Panc1 (cell line): ENCODE measurements around the gene ECI1.
A peak's percentile ranks its signal among the peaks of the same experiment; 100 is the strongest.

ENCODE experiments used
- CTCF ChIP-seq: fragments of 450-650 bp; IDR thresholded peaks from 2 replicates; pipeline ENCODE4 v1.5.1; 2017; ENCODE audit warnings: mild to moderate bottlenecking
- POLR2AphosphoS5 ChIP-seq: IDR thresholded peaks from 2 replicates; pipeline ENCODE4 v1.6.1; 2012; ENCODE audit warnings: mild to moderate bottlenecking, low read depth, low read length, moderate library complexity
- REST ChIP-seq, 2 experiments: IDR thresholded peaks; 2 replicates each; pipeline ENCODE4 v1.6.1; 2011 to 2012; ENCODE audit warnings: low read depth in 2 of 2, control low read depth in 1 of 2, low read length in 1 of 2, mild to moderate bottlenecking in 1 of 2, moderate library complexity in 1 of 2; ENCODE audit not compliant: insufficient read depth in 1 of 2
- SIN3A ChIP-seq: IDR thresholded peaks from 2 replicates; pipeline ENCODE4 v1.6.1; 2012; ENCODE audit warnings: low read depth, mild to moderate bottlenecking, low read length, moderate library complexity, borderline replicate concordance; ENCODE audit not compliant: insufficient read depth

- TF ChIP-seq CTCF (no peak), POLR2AphosphoS5 (peak; percentile 34; the same call in 1 of the 2 replicates), REST (IDR thresholded peaks at IDR 0.05; ENCODE audit: insufficient read depth in 1 of 2, low read depth in 2 of 2, low read length in 1 of 2) (no peak), SIN3A (no peak)
These were observed 8.8 kb downstream of the ECI1 start for GRCh38 chr16:2242598-2242997.
